ENCODE data around the gene SLC2A13. TPM values are rescaled to one million over a fixed set of nuclear protein-coding genes. Genes with fewer than 3 reads are reported as not detected.

The SLC2A13 gene
- total RNA-seq, 1 donor from 2014 or later = 5.6 TPM

GRCh38 chr12:39956725-39957124 is 149.2 kb downstream of the SLC2A13 start:
- no peak for DNase-seq (ENCODE audit: low read depth, low spot score)
- TF ChIP-seq CTCF (conservative IDR thresholded peaks at IDR 0.05) = no peak
- H3K27ac Mint-ChIP-seq (ENCODE audit: unreplicated experiment) = no peak overlapping the region
- H3K4me3 Mint-ChIP-seq = no peak overlapping the region
- no peaks in the 10 kb centered on the region for H3K9me3 Mint-ChIP-seq
- no peaks in the 10 kb centered on the region for H3K4me1 Mint-ChIP-seq
- H3K36me3 Mint-ChIP-seq (ENCODE audit: low read depth) = no peaks in the 10 kb centered on the region
- no peaks in the 10 kb centered on the region for H3K27me3 Mint-ChIP-seq (ENCODE audit: low read depth)

GRCh38 chr12:39946361-39947280 is 159.3 kb downstream of the SLC2A13 start:
- H3K4me1 Mint-ChIP-seq = no peaks in the 10 kb centered on the region
- no peak overlapping the region for H3K27ac Mint-ChIP-seq (ENCODE audit: unreplicated experiment)
- TF ChIP-seq CTCF (conservative IDR thresholded peaks at IDR 0.05) = no peak
- peaks cover 19% of the 10 kb centered on the region for H3K36me3 Mint-ChIP-seq (ENCODE audit: low read depth)
- H3K27me3 Mint-ChIP-seq (ENCODE audit: low read depth) = no peaks in the 10 kb centered on the region
- no peak overlapping the region for H3K4me3 Mint-ChIP-seq
- no peak for DNase-seq (ENCODE audit: low read depth, low spot score)
- peaks cover 9% of the 10 kb centered on the region for H3K9me3 Mint-ChIP-seq

- TF ChIP-seq CTCF (conservative IDR thresholded peaks at IDR 0.05) = no peak
- Mint-ChIP-seq H3K4me1 (no peaks in the 10 kb centered on the region), H3K36me3 (ENCODE audit: low read depth) (peaks cover 9% of the 10 kb centered on the region), H3K4me3 (no peak overlapping the region), H3K27ac (ENCODE audit: unreplicated experiment) (no peak overlapping the region), H3K27me3 (ENCODE audit: low read depth) (no peaks in the 10 kb centered on the region), H3K9me3 (peaks cover 10% of the 10 kb centered on the region)
- no peak for DNase-seq (ENCODE audit: low read depth, low spot score)
Observed at GRCh38 chr12:39937119-39937518, 168.8 kb downstream of the SLC2A13 start.

GRCh38 chr12:39935839-39936238 is 170.0 kb downstream of the SLC2A13 start:
- Mint-ChIP-seq H3K36me3 (ENCODE audit: low read depth) (no peaks in the 10 kb centered on the region), H3K27ac (ENCODE audit: unreplicated experiment) (no peak overlapping the region), H3K4me3 (no peak overlapping the region), H3K9me3 (no peaks in the 10 kb centered on the region), H3K27me3 (ENCODE audit: low read depth) (no peaks in the 10 kb centered on the region), H3K4me1 (no peaks in the 10 kb centered on the region)
- no peak for TF ChIP-seq CTCF (conservative IDR thresholded peaks at IDR 0.05)
- DNase-seq (ENCODE audit: low read depth, low spot score) = no peak

GRCh38 chr12:39935275-39935674 is 170.6 kb downstream of the SLC2A13 start:
- no peak for TF ChIP-seq CTCF (conservative IDR thresholded peaks at IDR 0.05)
- no peak for DNase-seq (ENCODE audit: low read depth, low spot score)
- Mint-ChIP-seq H3K27me3 (ENCODE audit: low read depth) (no peaks in the 10 kb centered on the region), H3K27ac (ENCODE audit: unreplicated experiment) (no peak overlapping the region), H3K36me3 (ENCODE audit: low read depth) (no peaks in the 10 kb centered on the region), H3K4me1 (no peaks in the 10 kb centered on the region), H3K4me3 (no peak overlapping the region), H3K9me3 (no peaks in the 10 kb centered on the region)
